CD4-positive, alpha-beta T cell (primary cell): Measurements from ENCODE around the gene MEAK7. TPM values are rescaled to one million over a fixed set of nuclear protein-coding genes. Genes with fewer than 3 reads are reported as not detected.

Experiments used
- ATAC-seq: fragments of 200-7000 bp; cut with Tn5 transposase; one replicate; pipeline ENCODE4 v1.10.0; 2022; ENCODE audit warnings: mild to moderate bottlenecking; ENCODE audit not compliant: poor library complexity
- CTCF ChIA-PET: fragments of 350-600 bp; sonication (Branson Sonifier 250); formaldehyde crosslinking; loops from one replicate; lab custom pipeline; 2021; ENCODE audit warnings: antibody characterized with exemption, inconsistent platforms; lab: Charles Lee
- POLR2A ChIA-PET: fragments of 350-600 bp; sonication (Branson Sonifier 250); formaldehyde crosslinking; loops from one replicate; lab custom pipeline; 2021; ENCODE audit warnings: antibody characterized with exemption, inconsistent platforms; lab: Charles Lee
- DNase-seq, 14 experiments: peaks; one replicate each; pipeline ENCODE4 v3.0.0-alpha.2; 2013 to 2020; ENCODE audit warnings: mixed read lengths in 2 of 14
- H3K27ac ChIP-seq, 2 donors: one replicate each; pipeline versions ENCODE4 v1.5.1 to v1.7.0; 2013; ENCODE audit warnings: low read length in 2 of 2, low read depth in 1 of 2, mild to moderate bottlenecking in 1 of 2
- H3K27me3 ChIP-seq, 2 experiments: 1 replicate in 1 of 2; 2 replicates in 1 of 2; pipeline versions ENCODE4 v1.6.1 to v1.7.0; 2013; ENCODE audit warnings: low read length in 2 of 2, control low read depth in 1 of 2, mild to moderate bottlenecking in 1 of 2, moderate library complexity in 1 of 2; ENCODE audit not compliant: insufficient read depth in 2 of 2, control insufficient read depth in 1 of 2
- H3K36me3 ChIP-seq: one replicate; pipeline ENCODE4 v1.6.1; 2013; ENCODE audit warnings: low read length, control low read depth; ENCODE audit not compliant: insufficient read depth
- H3K4me1 ChIP-seq: one replicate; pipeline ENCODE4 v1.6.1; 2013; ENCODE audit warnings: low read length, control low read depth; ENCODE audit not compliant: insufficient read depth
- H3K4me3 ChIP-seq: one replicate; pipeline ENCODE4 v1.5.1; 2013; ENCODE audit warnings: mild to moderate bottlenecking, low read length, moderate library complexity
- H3K9me3 ChIP-seq, 2 experiments: 1 replicate in 1 of 2; 2 replicates in 1 of 2; pipeline versions ENCODE4 v1.6.1 to v1.7.0; 2013; ENCODE audit warnings: low read length in 2 of 2, mild to moderate bottlenecking in 2 of 2, control low read depth in 1 of 2, moderate library complexity in 1 of 2; ENCODE audit not compliant: control insufficient read depth in 1 of 2, insufficient read depth in 1 of 2
- H3K27ac Mint-ChIP-seq: one replicate; pipeline ENCODE4 v1.8.0; 2020; ENCODE audit warnings: mixed read lengths
- H3K27me3 Mint-ChIP-seq: one replicate; pipeline ENCODE4 v1.8.0; 2021; ENCODE audit warnings: mixed read lengths
- H3K36me3 Mint-ChIP-seq: one replicate; pipeline ENCODE4 v1.8.0; 2021; ENCODE audit warnings: low read depth, mixed read lengths
- H3K4me1 Mint-ChIP-seq: one replicate; pipeline ENCODE4 v1.8.0; 2021; ENCODE audit warnings: low read depth, mixed read lengths
- H3K4me3 Mint-ChIP-seq: one replicate; pipeline ENCODE4 v1.8.0; 2020; ENCODE audit warnings: mild to moderate bottlenecking, mixed read lengths
- H3K9me3 Mint-ChIP-seq: one replicate; pipeline ENCODE4 v1.8.0; 2020; ENCODE audit warnings: mixed read lengths
- intact Hi-C, 2 experiments: fragments of 100-400 bp; cut with DNase I in 1 of 2; cut with micrococcal nuclease in 1 of 2; formaldehyde crosslinking; loops; one replicate each; pipeline versions ENCODE4 v1.15.1 to v1.9.0; 2023 to 2025; cut with DNase I, micrococcal nuclease
- total RNA-seq, 174 experiments: library from RNA in 2 of 174; stranded (reverse) in 2 of 174; gene quantifications; one replicate each; pipeline ENCODE4 v1.2.3 and lab custom pipeline; 2021 to 2026
- TF ChIP-seq, protein P1 (sequence below): fragments of 200-600 bp; IDR thresholded peaks from one replicate; pipeline ENCODE4 v1.8.0; 2022; ENCODE audit warnings: antibody characterized with exemption, mild to moderate bottlenecking

The MEAK7 gene
- total RNA-seq, 2 experiments from 2014 or later: 1.9 to 3.7 TPM

DNA sequence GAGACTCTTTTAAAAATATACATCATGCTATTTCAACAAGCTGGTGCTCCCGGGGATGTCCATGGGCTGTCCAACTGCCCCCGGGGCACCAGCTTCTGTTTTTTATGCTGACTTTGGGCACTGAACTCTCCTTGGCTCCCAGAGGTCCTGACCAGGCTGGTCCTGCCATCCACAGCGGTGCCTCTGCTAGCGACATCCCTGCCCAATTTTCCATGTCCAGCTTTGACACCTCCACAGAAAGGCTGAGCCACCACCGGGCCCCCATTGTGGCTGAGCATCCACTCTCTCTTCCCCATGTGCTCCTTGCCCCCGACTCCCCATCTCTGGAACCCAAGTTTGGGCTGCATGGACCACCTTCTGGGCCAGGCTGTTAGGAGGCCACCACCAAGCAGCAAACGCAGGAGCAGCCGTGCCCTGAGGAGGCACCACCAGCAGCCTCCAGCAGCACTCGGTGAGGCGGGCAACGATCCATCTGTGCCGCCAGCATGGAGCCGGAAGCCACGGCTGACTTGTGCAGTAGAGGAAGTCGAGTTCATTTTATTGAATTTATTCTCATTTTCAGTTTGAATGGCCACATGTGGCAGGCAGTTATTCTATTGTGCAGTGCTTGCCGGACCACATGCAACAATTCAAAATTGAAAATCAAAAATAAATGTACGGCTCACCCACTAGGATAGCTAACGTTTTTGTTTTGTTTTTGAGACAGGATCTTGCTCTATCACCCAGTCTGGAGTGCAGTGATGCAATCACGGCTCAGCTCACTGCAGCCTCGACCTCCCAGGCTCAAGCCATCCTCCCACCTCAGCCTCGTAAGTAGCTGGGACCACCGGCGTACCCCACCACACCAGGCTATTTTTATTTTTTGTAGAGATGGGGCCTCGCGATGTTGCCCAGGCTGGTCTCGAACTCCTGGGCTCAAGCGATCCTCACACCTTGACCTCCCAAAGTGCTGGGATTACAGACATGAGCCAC is 2.8 kb upstream of the MEAK7 start:
- H3K9me3 ChIP-seq: no peaks in the 10 kb centered on the region
- peaks cover 81% of the 10 kb centered on the region for H3K4me1 ChIP-seq
- ChIA-PET POLR2A (interaction anchor here (0.7 to 3.4 kb wide), 10 partner anchors 8 to 390 kb away, joined by 3 to 20 read pairs (median 4); partner anchors contain the start of genes COTL1, KLHL36 and MBTPS1), CTCF (interaction anchor here (1.1 to 2.7 kb wide), 10 partner anchors 8 to 231 kb away, joined by 3 to 16 read pairs (median 4); partner anchors contain the start of gene KLHL36)
- TF ChIP-seq, protein P1, sequence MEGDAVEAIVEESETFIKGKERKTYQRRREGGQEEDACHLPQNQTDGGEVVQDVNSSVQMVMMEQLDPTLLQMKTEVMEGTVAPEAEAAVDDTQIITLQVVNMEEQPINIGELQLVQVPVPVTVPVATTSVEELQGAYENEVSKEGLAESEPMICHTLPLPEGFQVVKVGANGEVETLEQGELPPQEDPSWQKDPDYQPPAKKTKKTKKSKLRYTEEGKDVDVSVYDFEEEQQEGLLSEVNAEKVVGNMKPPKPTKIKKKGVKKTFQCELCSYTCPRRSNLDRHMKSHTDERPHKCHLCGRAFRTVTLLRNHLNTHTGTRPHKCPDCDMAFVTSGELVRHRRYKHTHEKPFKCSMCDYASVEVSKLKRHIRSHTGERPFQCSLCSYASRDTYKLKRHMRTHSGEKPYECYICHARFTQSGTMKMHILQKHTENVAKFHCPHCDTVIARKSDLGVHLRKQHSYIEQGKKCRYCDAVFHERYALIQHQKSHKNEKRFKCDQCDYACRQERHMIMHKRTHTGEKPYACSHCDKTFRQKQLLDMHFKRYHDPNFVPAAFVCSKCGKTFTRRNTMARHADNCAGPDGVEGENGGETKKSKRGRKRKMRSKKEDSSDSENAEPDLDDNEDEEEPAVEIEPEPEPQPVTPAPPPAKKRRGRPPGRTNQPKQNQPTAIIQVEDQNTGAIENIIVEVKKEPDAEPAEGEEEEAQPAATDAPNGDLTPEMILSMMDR: no peak
- Mint-ChIP-seq H3K4me3 (peak overlapping the region; percentile 84), H3K36me3 (no peaks in the 10 kb centered on the region), H3K27ac (peak overlapping the region; percentile 73), H3K9me3 (no peaks in the 10 kb centered on the region), H3K27me3 (no peaks in the 10 kb centered on the region), H3K4me1 (peaks cover 75% of the 10 kb centered on the region)
- peak in 5 of 14 experiments; percentile 25 to 63 (median 46) for DNase-seq
- intact Hi-C loops: loop anchor here in 1 of 2 experiments (5.0 to 10.0 kb wide), 4 partner anchors 322 to 550 kb away; partner anchors contain the start of genes KIAA0513 and TAF1C
- H3K27ac ChIP-seq: no peak overlapping the region
- no peak for ATAC-seq
- H3K4me3 ChIP-seq: peak overlapping the region; percentile 15
- no peaks in the 10 kb centered on the region for H3K36me3 ChIP-seq
- no peaks in the 10 kb centered on the region for H3K27me3 ChIP-seq

DNA sequence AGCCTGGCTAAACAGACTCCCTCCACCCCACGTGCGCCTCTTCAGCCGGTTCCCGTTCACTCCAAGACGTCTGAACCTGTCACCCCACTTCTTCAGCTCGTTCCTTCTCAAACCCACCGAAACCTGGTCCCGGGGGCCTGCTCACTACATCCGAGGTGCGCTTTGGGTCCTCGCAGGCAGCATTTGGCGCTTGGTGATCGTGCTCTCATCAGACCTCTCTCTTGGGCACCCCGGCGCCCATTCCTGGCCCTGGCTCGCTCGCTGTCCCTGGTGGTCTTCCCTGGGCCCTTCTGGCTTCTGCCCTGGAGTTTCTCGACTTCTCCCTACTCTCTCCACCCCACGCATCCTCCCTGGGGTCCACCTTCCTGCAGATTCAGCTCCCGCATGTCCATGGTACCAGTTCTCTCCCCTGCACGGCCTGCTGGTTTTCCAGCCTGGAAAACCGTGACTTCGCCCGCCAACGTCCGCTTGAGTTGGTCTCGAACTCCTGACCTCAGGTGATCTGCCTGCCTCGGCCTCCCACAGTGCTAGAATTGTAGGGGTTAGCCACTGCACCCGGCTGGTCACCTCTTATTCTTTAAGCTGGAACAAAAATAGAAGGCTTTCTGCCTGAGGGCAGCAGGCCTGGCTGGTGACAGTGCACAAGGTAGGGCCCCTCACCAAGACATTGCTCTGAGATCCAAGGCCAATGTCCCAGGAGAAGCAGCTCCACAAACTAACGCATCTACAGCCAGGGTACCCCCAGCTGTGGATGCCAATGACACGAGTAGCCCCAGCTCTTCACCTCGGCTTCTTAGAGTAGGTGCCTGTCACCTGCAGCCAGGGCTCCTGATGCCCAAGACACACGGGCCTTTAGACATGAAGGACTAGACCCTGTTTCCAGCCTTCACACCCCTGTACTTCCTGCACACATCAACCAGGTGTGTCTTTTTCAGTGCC is 1.1 kb upstream of the MEAK7 start:
- DNase-seq: no peak
- TF ChIP-seq, protein P1: no peak
- Mint-ChIP-seq H3K4me1 (peaks cover 64% of the 10 kb centered on the region), H3K4me3 (peak overlapping the region; percentile 93), H3K27ac (peak overlapping the region; percentile 90), H3K36me3 (no peaks in the 10 kb centered on the region), H3K27me3 (no peaks in the 10 kb centered on the region), H3K9me3 (no peaks in the 10 kb centered on the region)
- H3K27ac ChIP-seq: no peak overlapping the region
- H3K4me3 ChIP-seq: peak overlapping the region; percentile 85
- peaks cover 67% of the 10 kb centered on the region for H3K4me1 ChIP-seq
- ATAC-seq: no peak
- H3K36me3 ChIP-seq: no peaks in the 10 kb centered on the region
- ChIA-PET CTCF (interaction anchor here (0.7 to 2.7 kb wide), 17 partner anchors 7 to 254 kb away, joined by 3 to 16 read pairs (median 4); partner anchors contain the start of gene KLHL36), POLR2A (interaction anchor here (0.6 to 3.4 kb wide), 19 partner anchors 7 to 389 kb away, joined by 3 to 20 read pairs (median 4); partner anchors contain the start of genes COTL1, KLHL36 and MBTPS1)
- H3K27me3 ChIP-seq: no peaks in the 10 kb centered on the region
- intact Hi-C loops: loop anchor here in 1 of 2 experiments (5.0 to 10.0 kb wide), 4 partner anchors 321 to 548 kb away; partner anchors contain the start of genes KIAA0513 and TAF1C
- no peaks in the 10 kb centered on the region for H3K9me3 ChIP-seq
